DND-41 (cell line): Measurements from ENCODE around the gene SRL.

Experiments
- ATAC-seq: fragments of 200-7000 bp; cut with Tn5 transposase; 3 replicates; pipeline ENCODE4 v1.9.1; 2021; ENCODE audit warnings: low read depth; ENCODE audit not compliant: insufficient read depth
- DNase-seq: peaks from one replicate; pipeline ENCODE4 v3.0.0-alpha.2; 2020
- H2AFZ ChIP-seq: 2 replicates; pipeline ENCODE4 v1.6.0; 2012; ENCODE audit warnings: low read depth, low read length
- H3K27ac ChIP-seq: 2 replicates; pipeline ENCODE4 v1.5.1; 2012; ENCODE audit warnings: low read length, inconsistent platforms
- H3K27me3 ChIP-seq: fragments of 200-600 bp; sonication (generic); 2 replicates; pipeline ENCODE4 v1.6.0; 2012; ENCODE audit warnings: low read length, mild to moderate bottlenecking, inconsistent platforms; ENCODE audit not compliant: insufficient read depth, poor library complexity
- H3K36me3 ChIP-seq: 2 replicates; pipeline ENCODE4 v1.5.1; 2012; ENCODE audit warnings: low read length, inconsistent platforms; ENCODE audit not compliant: insufficient read depth
- H3K4me1 ChIP-seq: 2 replicates; pipeline ENCODE4 v1.5.1; 2012; ENCODE audit warnings: mild to moderate bottlenecking, low read length; ENCODE audit not compliant: insufficient read depth
- H3K4me2 ChIP-seq: 2 replicates; pipeline ENCODE4 v1.6.0; 2012; ENCODE audit warnings: mild to moderate bottlenecking, moderate library complexity, low read length, inconsistent platforms; ENCODE audit not compliant: insufficient read depth
- H3K4me3 ChIP-seq, 2 experiments: fragments of 200-600 bp in 1 of 2; shearing (Covaris generic) in 1 of 2; 2 replicates each; pipeline ENCODE4 v1.5.1; 2012 to 2016; ENCODE audit warnings: inconsistent platforms in 2 of 2, low read length in 2 of 2, mild to moderate bottlenecking in 2 of 2, low read depth in 1 of 2, moderate library complexity in 1 of 2
- H3K79me2 ChIP-seq: 2 replicates; pipeline ENCODE4 v1.6.0; 2012; ENCODE audit warnings: low read length, inconsistent platforms; ENCODE audit not compliant: insufficient read depth
- H3K9ac ChIP-seq: 2 replicates; pipeline ENCODE4 v1.6.0; 2012; ENCODE audit warnings: low read depth, mild to moderate bottlenecking, inconsistent platforms, low read length, moderate library complexity
- H3K9me3 ChIP-seq: 2 replicates; pipeline ENCODE4 v1.5.1; 2012; ENCODE audit warnings: low read length, moderate library complexity, mild to moderate bottlenecking, inconsistent platforms; ENCODE audit not compliant: insufficient read depth, severe bottlenecking
- H4K20me1 ChIP-seq: 2 replicates; pipeline ENCODE4 v1.6.0; 2012; ENCODE audit warnings: low read length; ENCODE audit not compliant: insufficient read depth
- CTCF ChIP-seq: IDR thresholded peaks from 2 replicates; pipeline ENCODE4 v1.5.1; 2012; ENCODE audit warnings: borderline replicate concordance, low read length, moderate library complexity, mild to moderate bottlenecking; ENCODE audit not compliant: poor library complexity, severe bottlenecking; ENCODE audit errors: extremely low read depth
- EZH2 ChIP-seq: IDR thresholded peaks from 3 replicates; pipeline ENCODE4 v1.6.1; 2012; ENCODE audit warnings: borderline replicate concordance, low read depth, mild to moderate bottlenecking, moderate library complexity, low read length, inconsistent platforms; ENCODE audit not compliant: severe bottlenecking

Gene SRL

GRCh38 chr16:4270091-4270490, 28.2 kb upstream of the SRL start:
- Histone ChIP-seq H3K36me3 (peaks cover 31% of the 10 kb centered on the region), H3K79me2 (peaks cover 72% of the 10 kb centered on the region), H3K4me2 (peak overlapping the region; percentile 95), H4K20me1 (peaks cover 28% of the 10 kb centered on the region), H3K27me3 (no peaks in the 10 kb centered on the region), H3K4me3 (no peak overlapping the region), H3K9me3 (no peaks in the 10 kb centered on the region), H2AFZ (no peak overlapping the region), H3K4me1 (peaks cover 29% of the 10 kb centered on the region), H3K27ac (peak overlapping the region; percentile 0; the same call in 1 of the 2 replicates), H3K9ac (peak overlapping the region; percentile 88; the same call in 1 of the 2 replicates)
- ATAC-seq (no peak), DNase-seq (no peak)
- TF ChIP-seq EZH2 (no peak), CTCF (no peak)

- Histone ChIP-seq H3K4me3 (no peak overlapping the region), H3K27ac (no peak overlapping the region), H3K79me2 (peaks cover 90% of the 10 kb centered on the region), H3K27me3 (no peaks in the 10 kb centered on the region), H4K20me1 (peaks cover 65% of the 10 kb centered on the region), H3K4me1 (peaks cover 13% of the 10 kb centered on the region), H3K4me2 (no peak overlapping the region), H2AFZ (no peak overlapping the region), H3K9me3 (no peaks in the 10 kb centered on the region), H3K36me3 (peaks cover 56% of the 10 kb centered on the region), H3K9ac (no peak overlapping the region)
- no peak for ATAC-seq
- peak; percentile 18 for DNase-seq
- TF ChIP-seq CTCF (no peak), EZH2 (no peak)
Observed at GRCh38 chr16:4266372-4266771, 24.5 kb upstream of the SRL start.

GRCh38 chr16:4265676-4266075, 23.8 kb upstream of the SRL start:
- H3K4me2 ChIP-seq, result no peak overlapping the region
- DNase-seq (no peak), ATAC-seq (no peak)
- TF ChIP-seq CTCF (no peak), EZH2 (no peak)
- H3K4me3 ChIP-seq, result no peak overlapping the region
- no peaks in the 10 kb centered on the region for H3K9me3 ChIP-seq
- H3K27me3 ChIP-seq, result no peaks in the 10 kb centered on the region
- H4K20me1 ChIP-seq, result peaks cover 68% of the 10 kb centered on the region
- peaks cover 7% of the 10 kb centered on the region for H3K4me1 ChIP-seq
- no peak overlapping the region for H3K27ac ChIP-seq
- peaks cover 62% of the 10 kb centered on the region for H3K36me3 ChIP-seq
- peaks cover 83% of the 10 kb centered on the region for H3K79me2 ChIP-seq
- no peak overlapping the region for H3K9ac ChIP-seq
- no peak overlapping the region for H2AFZ ChIP-seq

GRCh38 chr16:4264546-4264945, 22.7 kb upstream of the SRL start:
- Histone ChIP-seq H3K9me3 (no peaks in the 10 kb centered on the region), H3K27ac (no peak overlapping the region), H3K79me2 (peaks cover 72% of the 10 kb centered on the region), H3K4me1 (no peaks in the 10 kb centered on the region), H3K36me3 (peaks cover 61% of the 10 kb centered on the region), H3K9ac (no peak overlapping the region), H2AFZ (no peak overlapping the region), H3K4me3 (no peak overlapping the region), H4K20me1 (peaks cover 71% of the 10 kb centered on the region), H3K27me3 (no peaks in the 10 kb centered on the region), H3K4me2 (no peak overlapping the region)
- TF ChIP-seq CTCF, result no peak
- no peak for TF ChIP-seq EZH2
- no peak for ATAC-seq
- no peak for DNase-seq
